Mesodermal cell (in vitro differentiated cells): ENCODE measurements around the gene GEMIN5.

Source experiments
- H3K27ac ChIP-seq: 2 replicates; pipeline ENCODE4 v1.7.0; 2013; ENCODE audit warnings: mild to moderate bottlenecking, low read depth, low read length, moderate library complexity; ENCODE audit not compliant: severe bottlenecking
- H3K36me3 ChIP-seq: 2 replicates; pipeline ENCODE4 v1.7.1; 2013; ENCODE audit warnings: mild to moderate bottlenecking, low read length, moderate library complexity; ENCODE audit not compliant: control insufficient read depth, insufficient read depth
- H3K4me1 ChIP-seq: one replicate; pipeline ENCODE4 v1.7.1; 2013; ENCODE audit warnings: mild to moderate bottlenecking, low read length; ENCODE audit not compliant: insufficient read depth, control insufficient read depth, poor library complexity, severe bottlenecking
- H3K4me3 ChIP-seq: 2 replicates; pipeline ENCODE4 v1.7.0; 2013; ENCODE audit warnings: low read length, control low read depth, mild to moderate bottlenecking; ENCODE audit not compliant: insufficient read depth, poor library complexity, severe bottlenecking; ENCODE audit errors: extremely low read depth
- H3K9me3 ChIP-seq: 2 replicates; pipeline ENCODE4 v1.7.1; 2013; ENCODE audit warnings: mild to moderate bottlenecking, low read length, moderate library complexity; ENCODE audit not compliant: control insufficient read depth
- WGBS, 2 experiments: methylation state at CpG; one replicate each; pipeline ENCODE4 v1.1.5; 2013; ENCODE audit warnings: missing lambda C conversion rate in 2 of 2; ENCODE audit not compliant: insufficient coverage in 2 of 2; 5-methylcytosine and 5-hydroxymethylcytosine counted together

Gene GEMIN5

GRCh38 chr5:154849791-154850201, 88.2 kb downstream of the GEMIN5 start:
- peak overlapping the region; percentile 46 for H3K4me3 ChIP-seq
- peak overlapping the region; percentile 90 for H3K27ac ChIP-seq
- 90 to 92% methylated on average over 2 of the region's 2 CpGs for WGBS, 2 experiments
- H3K4me1 ChIP-seq, result peaks cover 24% of the 10 kb centered on the region
- no peaks in the 10 kb centered on the region for H3K9me3 ChIP-seq
- H3K36me3 ChIP-seq, result no peaks in the 10 kb centered on the region

DNA sequence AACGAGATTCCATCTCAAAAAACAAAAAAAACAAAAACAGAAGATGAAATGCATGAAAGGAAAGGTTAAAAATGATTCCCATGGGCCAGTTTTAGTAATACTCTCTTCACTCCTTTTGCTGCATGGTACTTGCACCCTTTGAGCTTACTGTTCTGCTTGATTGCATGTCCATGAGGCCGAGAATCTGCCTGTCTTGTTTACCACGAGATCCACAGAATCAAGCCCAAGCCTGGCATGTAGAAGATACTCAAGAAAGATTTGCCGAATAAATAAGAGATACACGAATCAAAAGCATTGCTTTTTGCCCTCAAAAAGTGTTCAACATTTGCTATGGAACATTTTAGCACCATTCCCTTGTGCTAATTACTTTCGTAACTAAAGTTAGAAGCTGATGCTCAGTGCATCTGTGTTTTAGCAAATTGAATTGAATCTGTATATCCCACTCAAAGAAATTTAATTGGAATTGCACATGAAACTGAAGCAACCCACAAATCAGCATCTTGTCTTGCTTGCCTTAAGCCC, 88.7 kb downstream of the GEMIN5 start:
- H3K36me3 ChIP-seq, result no peaks in the 10 kb centered on the region
- peaks cover 29% of the 10 kb centered on the region for H3K4me1 ChIP-seq
- 81 to 95% methylated on average over 4 of the region's 6 CpGs for WGBS, 2 experiments
- H3K9me3 ChIP-seq, result no peaks in the 10 kb centered on the region
- peak overlapping the region; percentile 90 for H3K27ac ChIP-seq
- H3K4me3 ChIP-seq, result peak overlapping the region; percentile 46

- WGBS, 2 experiments, result 92 to 94% methylated on average over 2 to 5 of the region's 5 CpGs
- H3K4me3 ChIP-seq, result no peak overlapping the region
- H3K4me1 ChIP-seq, result peaks cover 28% of the 10 kb centered on the region
- peaks cover 5% of the 10 kb centered on the region for H3K36me3 ChIP-seq
- H3K27ac ChIP-seq, result no peak overlapping the region
- H3K9me3 ChIP-seq, result no peaks in the 10 kb centered on the region
Measured at GRCh38 chr5:154844809-154845208, 93.2 kb downstream of the GEMIN5 start.

DNA sequence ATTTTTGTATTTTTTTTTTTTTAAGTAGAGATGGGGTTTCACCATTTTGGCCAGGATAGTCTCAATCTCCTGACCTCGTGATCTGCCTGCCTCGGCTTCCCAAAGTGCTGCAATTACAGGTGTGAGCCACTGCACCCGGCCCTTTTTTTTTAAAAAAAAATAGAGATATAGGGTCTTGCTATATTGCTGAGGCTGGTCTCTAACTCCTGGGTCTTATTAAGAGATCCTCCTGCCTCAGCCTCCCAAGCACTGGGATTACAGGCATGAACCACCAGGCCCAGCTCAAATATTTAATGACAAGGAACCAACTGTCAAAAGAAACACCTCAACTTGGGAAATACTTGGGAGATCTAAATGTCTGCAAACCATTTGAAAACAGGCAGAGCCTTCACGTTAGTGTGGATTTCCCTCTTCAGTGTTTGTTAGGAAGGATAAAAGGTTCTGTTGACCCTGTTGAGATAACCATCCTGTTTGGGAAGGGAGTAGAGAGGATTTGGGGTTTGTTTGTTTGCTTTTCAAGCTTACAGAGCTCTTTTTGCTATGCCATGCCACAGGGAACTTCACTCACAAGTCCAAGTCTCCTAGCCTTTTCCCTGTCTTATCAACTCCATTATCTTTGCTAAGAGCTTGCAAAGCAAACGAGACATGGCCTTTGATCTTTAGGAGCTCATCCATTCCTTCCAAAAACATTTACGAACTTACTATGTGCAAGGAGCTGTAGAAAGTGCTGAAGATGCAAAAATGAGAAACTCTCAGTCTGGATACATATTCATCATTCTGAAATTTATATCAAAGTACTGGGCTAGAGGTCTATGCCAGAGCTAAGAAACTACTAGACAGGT, 95.1 kb downstream of the GEMIN5 start:
- H3K27ac ChIP-seq, result peak overlapping the region; percentile 64
- 13 to 74% methylated on average over 1 to 4 of the region's 6 CpGs for WGBS, 2 experiments
- H3K36me3 ChIP-seq, result peaks cover 8% of the 10 kb centered on the region
- H3K4me1 ChIP-seq, result peaks cover 28% of the 10 kb centered on the region
- H3K9me3 ChIP-seq, result no peaks in the 10 kb centered on the region
- no peak overlapping the region for H3K4me3 ChIP-seq

DNA sequence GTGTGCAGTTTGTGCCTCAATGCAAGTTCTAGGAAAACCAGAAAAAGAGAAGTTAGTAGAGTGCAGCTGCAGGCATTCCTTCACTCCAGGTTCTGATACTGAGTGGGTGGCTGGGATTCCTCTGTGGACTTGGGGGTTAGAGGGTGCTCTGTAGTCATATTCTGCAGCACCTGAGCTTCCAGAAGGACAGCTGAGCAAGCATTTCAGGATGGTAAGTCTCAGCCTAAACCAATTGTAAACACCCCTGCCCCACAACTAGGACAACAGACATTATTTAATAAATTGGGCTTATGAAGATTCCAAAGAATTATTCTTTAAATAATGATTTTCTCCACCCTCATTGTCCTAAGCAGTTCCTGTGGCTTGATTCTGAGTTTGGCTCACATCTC, 96.7 kb downstream of the GEMIN5 start:
- Histone ChIP-seq H3K36me3 (peaks cover 19% of the 10 kb centered on the region), H3K9me3 (no peaks in the 10 kb centered on the region), H3K27ac (peak overlapping the region; percentile 77), H3K4me1 (peaks cover 28% of the 10 kb centered on the region), H3K4me3 (no peak overlapping the region)

DNA sequence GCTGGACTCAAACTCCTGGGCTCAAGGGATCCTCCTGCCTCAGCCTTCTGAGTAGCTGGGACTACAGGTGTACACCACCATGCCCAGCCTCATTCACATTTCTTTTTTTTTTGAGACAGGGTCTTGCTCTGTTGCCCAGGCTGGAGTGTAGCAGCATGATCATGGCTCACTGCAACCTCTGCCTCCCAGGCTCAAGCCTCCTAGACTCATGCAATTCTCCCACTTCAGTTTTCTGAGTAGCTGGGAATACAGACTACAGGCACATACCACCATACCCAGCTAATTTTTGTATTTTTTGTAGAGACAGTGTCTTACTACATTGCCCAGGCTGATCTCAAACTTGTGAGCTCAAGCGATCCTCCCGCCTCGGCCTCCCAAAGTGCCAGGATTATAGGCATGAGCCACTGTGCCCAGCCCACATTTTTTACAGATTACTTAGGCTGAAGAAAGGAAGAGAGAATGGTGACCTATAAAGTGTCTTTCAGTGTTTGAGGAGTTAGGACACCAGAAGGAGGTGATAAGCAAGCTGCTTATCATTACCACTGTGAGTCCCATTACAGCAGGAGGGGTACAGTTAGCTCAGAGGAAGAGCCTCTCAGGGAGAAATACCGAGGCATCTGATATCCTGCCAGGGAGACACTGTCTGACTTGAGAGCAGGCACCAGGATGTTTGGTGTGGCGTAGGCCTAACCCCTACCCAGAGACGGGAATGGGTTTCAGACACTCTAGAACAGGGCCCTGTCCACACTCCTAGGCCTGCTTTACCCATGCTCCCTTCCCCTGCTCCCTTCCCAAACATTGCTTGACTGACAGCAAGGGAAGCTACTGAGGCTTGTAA, 97.4 kb downstream of the GEMIN5 start:
- Histone ChIP-seq H3K9me3 (no peaks in the 10 kb centered on the region), H3K4me3 (no peak overlapping the region), H3K4me1 (peaks cover 28% of the 10 kb centered on the region), H3K27ac (peak overlapping the region; percentile 77), H3K36me3 (peaks cover 23% of the 10 kb centered on the region)
- WGBS, 2 experiments, result 54 to 84% methylated on average over 2 to 6 of the region's 6 CpGs
